Measurements from ENCODE around the gene FANCD2OS. TPM values are rescaled to one million over a fixed set of nuclear protein-coding genes. Genes with fewer than 3 reads are reported as not detected.
"Not testable (repeated sequence)": the region's sequence is repeated elsewhere in the genome, so short reads cannot be mapped to it uniquely, and the experiment has no call there.

The FANCD2OS gene
- total RNA-seq, 1 donor from 2014 or later, result not detected

- no peaks in the 10 kb centered on the region for H3K9me3 Mint-ChIP-seq (ENCODE audit: unreplicated experiment)
- H3K36me3 Mint-ChIP-seq (ENCODE audit: low read depth, unreplicated experiment), result no peaks in the 10 kb centered on the region
- Histone ChIP-seq H2AFZ (ENCODE audit: low read depth, low read length) (no peak overlapping the region), H3K27me3 (ENCODE audit: insufficient read depth, low read length) (no peaks in the 10 kb centered on the region), H3K79me2 (ENCODE audit: insufficient read depth, low read length) (no peaks in the 10 kb centered on the region), H3K4me1 (ENCODE audit: insufficient read depth, low read length) (no peaks in the 10 kb centered on the region), H3K4me2 (ENCODE audit: low read length) (no peak overlapping the region), H3K9me3 (ENCODE audit: insufficient read depth, low read depth, low read length) (no peaks in the 10 kb centered on the region), H3K9ac (ENCODE audit: low read length) (no peak overlapping the region), H3K4me3 (ENCODE audit: insufficient read depth, low read depth, low read length) (no peak overlapping the region), H3K27ac (ENCODE audit: low read depth, low read length) (no peak overlapping the region), H4K20me1 (ENCODE audit: insufficient read depth, low read length) (no peaks in the 10 kb centered on the region), H3K36me3 (ENCODE audit: insufficient read depth, low read length) (no peaks in the 10 kb centered on the region)
- DNase-seq (ENCODE audit: low read depth) (no peak), FAIRE-seq (no peak)
- no peak for TF ChIP-seq CTCF (IDR thresholded peaks at IDR 0.05; ENCODE audit: insufficient read depth, low read depth, low read length)
- no peak for TF ChIP-seq EZH2 (IDR thresholded peaks at IDR 0.05; ENCODE audit: insufficient read depth, low read length)
- H3K4me1 Mint-ChIP-seq (ENCODE audit: low read depth, unreplicated experiment), result no peaks in the 10 kb centered on the region
- peaks cover 2% of the 10 kb centered on the region for H3K27me3 Mint-ChIP-seq (ENCODE audit: low read depth, unreplicated experiment)
- H3K4me3 Mint-ChIP-seq (ENCODE audit: unreplicated experiment), result no peak overlapping the region
- no peak overlapping the region for H3K27ac Mint-ChIP-seq (ENCODE audit: unreplicated experiment)
Observed at GRCh38 chr3:10106919-10107318, 1.1 kb downstream of the FANCD2OS start.

- Histone ChIP-seq H3K36me3 (ENCODE audit: insufficient read depth, low read length) (no peaks in the 10 kb centered on the region), H3K4me1 (ENCODE audit: insufficient read depth, low read length) (no peaks in the 10 kb centered on the region), H4K20me1 (ENCODE audit: insufficient read depth, low read length) (no peaks in the 10 kb centered on the region), H3K27ac (ENCODE audit: low read depth, low read length) (no peak overlapping the region), H3K9me3 (ENCODE audit: insufficient read depth, low read depth, low read length) (no peaks in the 10 kb centered on the region), H3K27me3 (ENCODE audit: insufficient read depth, low read length) (no peaks in the 10 kb centered on the region), H3K79me2 (ENCODE audit: insufficient read depth, low read length) (no peaks in the 10 kb centered on the region), H3K9ac (ENCODE audit: low read length) (no peak overlapping the region), H3K4me2 (ENCODE audit: low read length) (no peak overlapping the region), H2AFZ (ENCODE audit: low read depth, low read length) (no peak overlapping the region), H3K4me3 (ENCODE audit: insufficient read depth, low read depth, low read length) (no peak overlapping the region)
- peaks cover 5% of the 10 kb centered on the region for H3K4me1 Mint-ChIP-seq (ENCODE audit: low read depth, unreplicated experiment)
- H3K4me3 Mint-ChIP-seq (ENCODE audit: unreplicated experiment), result no peak overlapping the region
- FAIRE-seq, result no peak
- TF ChIP-seq EZH2 (IDR thresholded peaks at IDR 0.05; ENCODE audit: insufficient read depth, low read length) (no peak), CTCF (IDR thresholded peaks at IDR 0.05; ENCODE audit: insufficient read depth, low read depth, low read length) (no peak)
- H3K36me3 Mint-ChIP-seq (ENCODE audit: low read depth, unreplicated experiment), result no peaks in the 10 kb centered on the region
- H3K9me3 Mint-ChIP-seq (ENCODE audit: unreplicated experiment), result no peaks in the 10 kb centered on the region
- no peak for DNase-seq (ENCODE audit: low read depth)
- no peak overlapping the region for H3K27ac Mint-ChIP-seq (ENCODE audit: unreplicated experiment)
- no peaks in the 10 kb centered on the region for H3K27me3 Mint-ChIP-seq (ENCODE audit: low read depth, unreplicated experiment)
Observed at GRCh38 chr3:10099041-10099440, 9.0 kb downstream of the FANCD2OS start.

GRCh38 chr3:10093678-10094077 lies 14.4 kb downstream of the FANCD2OS start:
- Mint-ChIP-seq H3K9me3 (ENCODE audit: unreplicated experiment) (no peaks in the 10 kb centered on the region), H3K36me3 (ENCODE audit: low read depth, unreplicated experiment) (no peaks in the 10 kb centered on the region), H3K27ac (ENCODE audit: unreplicated experiment) (no peak overlapping the region), H3K4me1 (ENCODE audit: low read depth, unreplicated experiment) (no peaks in the 10 kb centered on the region), H3K4me3 (ENCODE audit: unreplicated experiment) (no peak overlapping the region), H3K27me3 (ENCODE audit: low read depth, unreplicated experiment) (peaks cover 2% of the 10 kb centered on the region)
- TF ChIP-seq EZH2 (IDR thresholded peaks at IDR 0.05; ENCODE audit: insufficient read depth, low read length) (no peak), CTCF (IDR thresholded peaks at IDR 0.05; ENCODE audit: insufficient read depth, low read depth, low read length) (no peak)
- H3K9ac ChIP-seq (ENCODE audit: low read length), result no peak overlapping the region
- DNase-seq (ENCODE audit: low read depth) (no peak), FAIRE-seq (no peak)
- H3K36me3 ChIP-seq (ENCODE audit: insufficient read depth, low read length), result peaks cover 5% of the 10 kb centered on the region
- H3K4me1 ChIP-seq (ENCODE audit: insufficient read depth, low read length), result no peaks in the 10 kb centered on the region
- H3K79me2 ChIP-seq (ENCODE audit: insufficient read depth, low read length), result no peaks in the 10 kb centered on the region
- no peak overlapping the region for H3K4me2 ChIP-seq (ENCODE audit: low read length)
- no peak overlapping the region for H3K4me3 ChIP-seq (ENCODE audit: insufficient read depth, low read depth, low read length)
- no peak overlapping the region for H2AFZ ChIP-seq (ENCODE audit: low read depth, low read length)
- no peaks in the 10 kb centered on the region for H3K9me3 ChIP-seq (ENCODE audit: insufficient read depth, low read depth, low read length)
- H4K20me1 ChIP-seq (ENCODE audit: insufficient read depth, low read length), result no peaks in the 10 kb centered on the region
- H3K27me3 ChIP-seq (ENCODE audit: insufficient read depth, low read length), result no peaks in the 10 kb centered on the region
- H3K27ac ChIP-seq (ENCODE audit: low read depth, low read length), result no peak overlapping the region

GRCh38 chr3:10091387-10091786 lies 16.7 kb downstream of the FANCD2OS start:
- not testable (repeated sequence) for FAIRE-seq; H3K27ac Mint-ChIP-seq (ENCODE audit: unreplicated experiment); H3K4me2 ChIP-seq (ENCODE audit: low read length); H3K9me3 Mint-ChIP-seq (ENCODE audit: unreplicated experiment); H3K27ac ChIP-seq (ENCODE audit: low read depth, low read length); H3K9me3 ChIP-seq (ENCODE audit: insufficient read depth, low read depth, low read length); H3K4me1 Mint-ChIP-seq (ENCODE audit: low read depth, unreplicated experiment); H3K4me1 ChIP-seq (ENCODE audit: insufficient read depth, low read length); H2AFZ ChIP-seq (ENCODE audit: low read depth, low read length); H3K36me3 ChIP-seq (ENCODE audit: insufficient read depth, low read length); H3K4me3 Mint-ChIP-seq (ENCODE audit: unreplicated experiment); DNase-seq (ENCODE audit: low read depth); H3K9ac ChIP-seq (ENCODE audit: low read length); H3K27me3 Mint-ChIP-seq (ENCODE audit: low read depth, unreplicated experiment); H3K4me3 ChIP-seq (ENCODE audit: insufficient read depth, low read depth, low read length); H3K79me2 ChIP-seq (ENCODE audit: insufficient read depth, low read length); H4K20me1 ChIP-seq (ENCODE audit: insufficient read depth, low read length); H3K27me3 ChIP-seq (ENCODE audit: insufficient read depth, low read length); H3K36me3 Mint-ChIP-seq (ENCODE audit: low read depth, unreplicated experiment)

Measured in astrocyte (in vitro differentiated cells and primary cell).